Limb (tissue), 2 donors: ENCODE results near the gene ARHGEF11.

ENCODE experiments used
- DNase-seq, 2 donors: peaks; one replicate each; pipeline ENCODE4 v3.0.0-alpha.2; 2016; ENCODE audit errors: extremely low spot score in 2 of 2

ARHGEF11 gene

GRCh38 chr1:157047062-157047410 lies 1.5 kb upstream of the ARHGEF11 start:
- DNase-seq, result no peak

- no peak for DNase-seq
Observed at GRCh38 chr1:157044326-157044725, 1.2 kb downstream of the ARHGEF11 start.

DNA sequence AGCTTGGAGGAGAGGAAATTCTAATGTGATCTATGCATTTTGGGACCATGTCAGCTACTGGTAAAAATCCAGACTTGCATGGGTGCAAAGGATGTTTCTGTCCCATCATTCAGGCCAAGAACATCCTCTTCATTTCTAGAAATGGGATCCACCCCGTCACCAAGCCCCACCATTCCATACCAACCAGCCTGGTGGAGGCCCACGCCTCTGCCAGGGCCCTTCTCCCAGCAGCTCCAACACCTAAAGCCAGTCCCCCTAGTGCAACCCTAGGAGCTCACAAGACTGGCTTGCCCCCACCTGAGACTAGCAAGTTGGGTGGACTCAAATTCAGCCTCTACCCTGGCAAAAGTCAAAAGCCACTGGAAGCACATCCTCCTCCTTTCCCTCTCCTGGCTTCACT lies 1.9 kb downstream of the ARHGEF11 start:
- DNase-seq, result no peak

- no peak for DNase-seq
Observed at GRCh38 chr1:157042846-157043245, 2.7 kb downstream of the ARHGEF11 start.

DNA sequence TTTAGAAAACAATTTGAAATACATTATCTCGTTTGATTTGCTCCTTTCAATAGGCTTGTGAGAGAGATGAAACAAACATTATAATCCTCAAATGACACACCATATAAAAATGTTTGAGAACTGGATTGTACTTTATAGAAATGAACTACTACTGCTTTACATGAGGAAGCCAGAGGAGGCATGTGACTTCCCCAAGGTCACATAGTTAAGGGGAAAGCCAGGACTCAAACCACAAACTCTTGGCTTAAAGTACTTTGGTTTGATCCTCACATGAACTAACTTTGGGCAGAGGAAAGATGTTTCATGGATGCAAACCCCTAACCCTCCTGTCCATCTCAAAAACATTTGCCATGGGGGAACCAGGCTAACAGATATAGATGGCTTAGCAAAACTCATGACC lies 4.7 kb downstream of the ARHGEF11 start:
- DNase-seq, result no peak

DNA sequence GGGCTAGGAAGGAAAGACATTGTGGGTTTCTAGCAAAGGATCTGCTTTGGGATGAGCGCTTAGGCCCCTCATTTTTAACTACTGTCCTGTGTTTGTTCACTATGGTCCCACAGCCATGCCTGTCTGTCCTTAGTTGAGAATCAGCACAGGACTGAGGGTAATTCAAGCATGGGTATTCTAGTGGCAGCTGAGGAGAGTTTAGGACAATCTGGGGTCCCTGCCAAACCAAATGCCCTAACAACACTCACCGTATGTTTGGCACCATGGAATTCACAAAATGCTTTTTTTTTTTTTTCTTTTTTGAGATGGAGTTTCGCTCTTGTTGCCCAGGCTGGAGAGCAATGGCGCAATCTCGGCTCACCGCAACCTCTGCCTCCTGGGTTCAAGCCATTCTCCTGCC lies 10.4 kb downstream of the ARHGEF11 start:
- DNase-seq, result no peak

DNA sequence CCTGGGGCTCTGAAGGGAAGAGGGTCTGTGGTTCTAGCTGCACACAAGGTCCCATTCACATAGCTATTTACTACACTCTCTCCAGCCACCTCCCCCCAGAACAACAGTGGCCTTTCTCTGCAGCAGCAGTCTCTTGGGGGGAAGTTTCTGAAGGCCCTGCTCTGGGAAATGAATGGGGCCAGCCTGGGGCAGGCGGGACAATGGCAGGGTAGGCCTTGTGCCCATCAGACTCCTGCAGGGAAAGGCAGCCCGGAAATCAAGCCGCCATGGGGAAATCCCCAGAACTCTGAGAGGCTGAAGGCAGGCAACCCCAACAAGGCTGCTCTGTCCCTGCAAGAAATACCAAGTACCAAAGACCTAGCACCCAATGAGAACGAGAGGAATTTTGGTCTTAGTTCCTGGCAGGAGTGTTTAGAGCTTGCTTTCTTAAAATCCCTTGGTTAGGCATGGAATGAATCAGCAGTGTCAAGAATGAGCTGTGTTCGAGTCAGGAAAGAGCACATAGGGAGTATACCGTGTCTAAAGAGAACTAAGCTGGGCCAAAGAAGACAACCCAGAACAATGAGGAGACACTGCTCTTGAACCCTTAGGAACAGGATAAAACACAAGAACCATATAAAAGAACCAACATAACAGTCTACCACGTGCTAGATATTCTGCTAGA lies 11.3 kb downstream of the ARHGEF11 start:
- no peak for DNase-seq

DNA sequence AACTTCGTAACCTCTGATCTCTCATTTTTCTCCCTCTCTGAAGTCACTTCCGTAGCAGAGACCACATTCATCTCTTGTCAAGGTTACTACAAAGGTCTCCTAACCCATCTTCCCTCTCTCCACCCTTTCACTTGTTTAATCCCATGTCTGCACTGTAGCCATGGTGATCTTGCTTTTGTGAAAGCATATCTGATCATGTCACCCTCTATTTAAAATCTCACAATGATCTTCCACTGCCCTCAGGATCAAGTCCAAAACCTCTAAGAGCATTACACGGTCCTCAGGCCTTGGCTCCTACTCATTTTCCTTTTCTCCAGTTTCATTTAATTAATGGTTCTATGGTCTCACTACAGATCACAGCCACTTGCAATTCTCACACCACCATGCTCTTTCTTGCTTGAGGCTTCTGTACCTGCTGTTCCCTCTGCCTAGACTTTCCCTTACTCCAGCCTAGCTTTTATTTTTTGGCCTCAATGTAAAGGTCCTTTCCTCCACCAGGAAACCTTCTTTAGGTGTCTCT lies 12.1 kb downstream of the ARHGEF11 start:
- DNase-seq, result no peak

DNA sequence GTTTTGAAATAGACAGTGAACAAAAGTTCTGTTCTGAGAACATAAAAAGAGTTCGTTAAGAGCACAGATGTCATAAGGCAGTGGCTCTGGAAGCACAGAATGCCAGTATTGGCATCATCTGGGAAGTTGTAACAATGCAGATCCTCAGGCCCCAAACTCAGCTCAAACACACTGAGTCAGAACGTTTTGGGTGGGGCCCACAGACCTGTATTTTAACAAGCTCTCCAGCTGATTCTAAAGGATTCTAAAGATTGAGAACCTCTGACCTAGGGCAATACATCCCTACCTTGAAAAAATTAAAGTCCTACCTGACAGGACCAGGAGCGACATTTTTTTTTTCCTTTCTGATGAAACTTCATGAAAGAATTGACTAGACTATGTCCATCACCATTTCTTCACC lies 13.2 kb downstream of the ARHGEF11 start:
- no peak for DNase-seq

DNA sequence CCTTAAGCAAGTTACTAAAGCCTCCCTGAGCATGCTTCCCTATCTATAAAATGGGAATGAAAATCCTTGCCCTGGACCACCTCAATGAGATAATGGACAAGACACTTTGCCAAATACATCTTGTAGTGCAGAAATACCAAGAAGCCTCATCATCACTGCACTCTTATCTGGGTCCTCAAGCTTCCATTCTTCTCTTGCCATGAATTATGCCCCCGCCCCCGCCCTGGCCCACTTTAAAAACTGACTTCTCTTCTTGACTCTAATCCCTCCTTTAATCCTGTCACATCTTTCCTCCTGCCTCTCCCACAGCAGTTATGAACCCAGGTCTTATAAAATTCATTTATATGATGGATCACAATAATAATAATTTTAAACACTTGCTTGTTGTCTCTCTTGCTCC lies 14.8 kb downstream of the ARHGEF11 start:
- DNase-seq, result no peak

DNA sequence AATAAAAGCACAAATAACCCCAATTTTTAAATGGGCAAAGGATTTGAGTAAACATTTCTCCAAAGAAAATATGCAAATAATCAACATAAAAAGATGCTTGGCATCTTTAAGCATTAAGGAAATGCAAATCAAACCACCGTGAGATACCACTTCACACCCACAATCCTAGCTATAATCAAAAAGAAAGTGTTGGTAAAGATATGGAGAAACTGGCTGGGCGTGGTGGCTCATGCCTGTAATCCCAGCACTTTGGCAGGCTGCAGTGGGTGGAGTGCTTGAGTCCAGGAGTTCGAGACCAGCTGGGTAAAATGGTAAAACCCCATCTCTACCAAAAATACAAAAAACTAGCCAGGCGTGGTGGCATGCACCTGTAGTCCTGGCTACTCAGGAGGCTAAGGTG lies 16.9 kb downstream of the ARHGEF11 start:
- DNase-seq, result no peak

DNA sequence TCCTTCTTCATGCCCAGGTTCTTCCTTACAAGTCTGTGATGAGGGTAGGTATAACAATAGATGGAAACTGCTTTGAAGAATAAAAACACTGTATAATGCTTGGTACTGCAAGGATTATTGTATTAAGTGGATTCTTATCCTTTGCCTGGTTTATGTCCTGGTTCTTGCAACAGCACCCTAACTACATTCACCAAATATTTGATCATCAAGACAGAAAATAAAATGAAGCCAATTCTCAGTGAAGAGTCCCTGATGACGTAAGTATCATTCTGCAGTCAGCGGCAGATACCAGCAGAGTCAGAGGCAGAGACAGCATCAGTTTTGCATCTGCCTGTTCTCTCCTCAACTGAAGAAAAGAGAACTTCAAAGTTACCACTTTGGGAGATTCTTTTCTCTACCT lies 19.7 kb downstream of the ARHGEF11 start:
- no peak for DNase-seq

- no peak for DNase-seq
Observed at GRCh38 chr1:157025385-157025784, 20.2 kb downstream of the ARHGEF11 start.

DNA sequence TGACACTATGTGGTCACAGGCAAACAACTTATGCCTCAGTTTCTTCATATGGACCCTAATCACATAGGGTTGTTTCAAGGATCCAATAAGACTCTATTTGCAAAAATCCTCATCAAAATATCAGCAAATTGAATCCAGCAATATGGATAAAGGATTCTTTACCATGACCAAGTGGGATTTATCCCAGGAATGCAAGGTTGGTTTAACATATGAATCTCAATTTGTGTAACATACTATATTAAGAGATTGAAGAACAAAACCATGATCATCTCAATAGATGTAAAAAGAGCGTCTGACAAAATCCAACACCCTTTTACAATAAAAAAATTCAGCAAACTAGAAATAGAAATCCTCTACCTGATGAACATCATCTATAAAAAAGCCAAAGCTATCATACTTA lies 23.9 kb downstream of the ARHGEF11 start:
- no peak for DNase-seq

DNA sequence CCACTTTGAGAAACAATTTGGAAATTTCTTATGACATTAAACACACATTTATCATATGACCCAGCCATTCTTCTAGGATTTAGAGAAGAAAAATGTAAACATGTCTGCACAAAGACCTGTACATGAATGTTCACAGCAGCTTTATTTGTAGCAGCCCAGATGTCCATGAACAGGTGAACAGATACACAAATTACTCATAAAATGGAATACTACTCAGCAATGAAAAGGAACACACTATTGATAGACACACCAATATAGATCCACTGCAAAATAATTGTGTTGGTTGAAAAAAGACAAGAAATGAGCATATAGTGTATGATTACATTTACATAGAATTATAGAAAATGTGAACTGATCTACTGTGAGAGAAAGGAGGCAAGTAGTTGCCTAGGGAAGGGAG lies 26.1 kb downstream of the ARHGEF11 start:
- DNase-seq, result no peak

DNA sequence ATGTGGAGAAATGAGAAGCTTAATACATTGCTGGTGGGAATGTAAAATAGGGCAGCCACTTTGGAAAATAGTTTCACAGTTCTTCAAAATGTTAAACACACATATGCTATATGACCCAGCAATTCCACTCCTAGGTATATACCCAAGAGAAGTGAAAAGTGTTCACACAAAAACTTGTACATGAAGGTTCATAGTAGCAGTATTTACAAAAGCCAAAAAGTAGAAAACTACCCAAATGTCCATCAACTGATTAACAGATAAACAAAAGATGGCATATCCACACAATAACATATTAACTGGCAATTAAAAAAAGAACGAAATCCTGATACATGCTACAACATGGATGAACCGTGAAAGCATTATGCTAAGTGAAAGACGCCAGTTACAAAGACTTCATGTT lies 33.7 kb downstream of the ARHGEF11 start:
- DNase-seq, result no peak

DNA sequence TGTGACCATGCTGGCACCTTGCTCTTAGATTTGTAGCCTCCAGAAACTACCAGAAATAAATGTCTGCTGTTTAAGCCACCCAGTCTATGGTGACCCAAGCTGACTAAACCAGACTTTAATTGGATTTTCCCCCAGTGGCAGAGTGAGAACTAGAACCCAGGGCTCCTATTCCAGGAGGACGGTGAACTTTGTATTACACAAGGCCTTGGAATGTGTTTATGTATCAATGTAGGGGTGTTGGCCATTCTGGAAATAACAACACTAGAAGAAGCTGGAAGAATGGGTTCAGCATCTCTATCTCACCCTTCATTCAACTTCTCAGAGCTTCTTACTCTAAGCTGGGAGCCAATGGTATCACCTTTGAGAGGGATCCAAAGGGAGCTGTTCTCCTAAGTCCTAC lies 37.0 kb downstream of the ARHGEF11 start:
- no peak for DNase-seq

- no peak for DNase-seq
Observed at GRCh38 chr1:157007306-157007705, 38.2 kb downstream of the ARHGEF11 start.

- DNase-seq, result no peak
Observed at GRCh38 chr1:157006676-157007075, 38.9 kb downstream of the ARHGEF11 start.

DNA sequence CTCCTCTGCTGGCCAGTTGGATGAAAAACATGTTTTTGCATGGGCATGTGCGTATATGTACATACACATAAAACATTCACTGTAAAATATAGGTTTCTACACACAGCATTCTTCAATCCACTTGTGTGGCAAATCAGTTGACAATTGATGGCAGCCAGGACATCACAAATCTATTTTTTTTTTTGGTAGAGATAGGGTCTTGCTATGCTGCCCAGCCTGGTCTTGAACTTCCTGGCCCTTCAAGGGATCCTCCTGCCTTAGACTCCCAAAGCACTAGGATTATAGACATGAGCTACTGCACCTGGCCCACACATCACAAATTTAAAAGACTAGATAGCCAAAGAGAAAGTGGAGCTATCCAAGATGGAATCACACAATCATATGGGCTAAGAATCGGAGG lies 39.6 kb downstream of the ARHGEF11 start:
- no peak for DNase-seq

DNA sequence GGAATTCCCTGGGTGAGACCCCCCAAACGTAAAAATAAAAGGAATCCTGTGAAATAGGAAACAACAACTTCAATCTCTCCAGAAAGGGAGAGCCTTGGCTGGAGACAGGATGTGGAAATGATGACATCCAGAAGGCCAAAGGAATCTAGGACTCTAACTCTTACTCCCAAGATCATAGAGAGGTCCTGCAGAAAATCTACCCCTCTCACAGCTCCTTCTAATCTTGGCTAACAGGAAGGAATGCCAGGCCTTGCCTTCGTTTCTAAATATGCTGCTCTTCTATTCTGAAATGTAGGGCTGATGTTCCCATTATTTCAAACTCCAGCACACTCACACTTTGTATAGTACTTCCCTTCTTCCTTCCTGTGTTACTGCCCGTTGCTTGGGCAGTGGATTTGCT lies 40.7 kb downstream of the ARHGEF11 start:
- DNase-seq, result no peak

DNA sequence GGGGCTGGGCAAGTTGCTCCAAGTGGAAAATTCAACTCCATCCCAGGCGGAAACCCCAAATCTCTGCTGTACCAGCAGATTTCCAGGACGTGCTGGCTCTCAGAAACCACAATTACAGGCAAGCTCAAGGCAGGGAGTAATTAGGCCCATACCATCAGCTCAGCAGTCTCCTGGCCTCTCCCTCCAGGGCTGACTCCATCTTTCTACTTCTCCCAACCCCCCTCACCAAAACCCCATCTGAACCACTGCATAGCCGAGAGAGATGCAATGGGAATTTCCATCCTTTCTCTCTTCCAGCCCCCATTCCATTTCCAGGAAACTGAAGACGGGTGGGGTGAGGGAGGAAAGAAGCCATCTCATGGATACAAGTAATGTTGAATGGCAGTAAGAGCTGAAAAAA lies 41.2 kb downstream of the ARHGEF11 start:
- DNase-seq, result peak; percentile 31 to 38

GRCh38 chr1:157001304-157001703 lies 44.2 kb downstream of the ARHGEF11 start:
- DNase-seq, result no peak

- DNase-seq, result no peak
Observed at GRCh38 chr1:157000686-157001085, 44.9 kb downstream of the ARHGEF11 start.
